Retinal pigment epithelial cell (primary cell): ENCODE measurements around the gene FAM135A.
A peak's percentile ranks its signal among the peaks of the same experiment; 100 is the strongest.

Source experiments
- DNase-seq: peaks from one replicate; pipeline ENCODE4 v3.0.0-alpha.2; 2010; ENCODE audit warnings: low read depth
- H3K4me3 ChIP-seq: 2 replicates; pipeline ENCODE4 v1.5.1; 2011; ENCODE audit warnings: mild to moderate bottlenecking, low read length, control low read depth, moderate library complexity
- TF ChIP-seq, protein P1 (sequence below): conservative IDR thresholded peaks from 2 replicates; pipeline ENCODE4 v1.5.1; 2011; ENCODE audit warnings: low read depth, low read length, control low read depth, inconsistent platforms

FAM135A gene

DNA sequence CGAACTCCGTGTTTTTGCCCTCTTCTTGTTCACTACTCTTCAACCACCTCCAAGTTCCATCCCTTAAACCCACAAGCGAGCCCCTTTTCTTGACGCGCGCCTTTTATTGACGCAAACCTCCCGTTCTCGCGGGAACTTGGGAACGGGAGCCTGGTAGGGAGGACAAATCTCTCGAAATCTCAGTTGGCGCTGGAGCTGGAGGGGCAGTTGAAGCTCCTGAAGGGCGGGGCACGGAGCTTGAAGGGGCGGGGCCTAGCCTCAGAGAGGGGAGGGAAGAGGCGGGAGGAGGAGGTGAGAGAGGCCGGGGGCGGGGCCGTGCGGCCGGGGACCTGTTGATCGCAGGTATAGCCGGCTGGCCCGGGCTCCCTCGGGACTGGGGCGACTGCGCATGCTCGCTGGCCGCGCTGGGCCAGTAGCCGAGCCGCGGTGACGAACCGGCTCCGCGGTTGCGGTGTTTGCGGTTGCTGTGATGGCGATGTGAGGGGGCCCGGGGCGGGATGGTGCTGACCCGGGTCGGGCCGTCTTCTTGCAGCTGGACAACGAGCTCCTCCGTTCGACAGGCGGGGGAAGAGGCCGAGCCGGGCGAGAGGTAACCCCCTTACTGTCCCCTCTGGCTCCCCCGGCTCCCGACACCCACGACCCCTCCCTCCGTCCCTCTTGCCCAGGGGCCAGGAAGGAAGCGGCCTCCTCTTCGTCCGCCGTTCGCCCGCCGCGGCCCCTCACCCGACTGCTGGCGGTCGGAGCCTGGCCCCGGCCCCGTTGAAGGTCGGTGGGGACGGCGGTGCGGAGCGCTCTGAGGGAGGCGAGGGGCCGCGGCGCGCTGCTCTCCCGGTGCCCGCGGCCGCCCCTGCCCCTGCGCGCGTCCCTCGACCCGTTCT lies at the start of gene FAM135A:
FAM135A (plus strand) TSS at position 395 of the 878 bp plus-strand sequence. CDS start 14,835 bp downstream, outside the sequence.
- TF ChIP-seq, protein P1, sequence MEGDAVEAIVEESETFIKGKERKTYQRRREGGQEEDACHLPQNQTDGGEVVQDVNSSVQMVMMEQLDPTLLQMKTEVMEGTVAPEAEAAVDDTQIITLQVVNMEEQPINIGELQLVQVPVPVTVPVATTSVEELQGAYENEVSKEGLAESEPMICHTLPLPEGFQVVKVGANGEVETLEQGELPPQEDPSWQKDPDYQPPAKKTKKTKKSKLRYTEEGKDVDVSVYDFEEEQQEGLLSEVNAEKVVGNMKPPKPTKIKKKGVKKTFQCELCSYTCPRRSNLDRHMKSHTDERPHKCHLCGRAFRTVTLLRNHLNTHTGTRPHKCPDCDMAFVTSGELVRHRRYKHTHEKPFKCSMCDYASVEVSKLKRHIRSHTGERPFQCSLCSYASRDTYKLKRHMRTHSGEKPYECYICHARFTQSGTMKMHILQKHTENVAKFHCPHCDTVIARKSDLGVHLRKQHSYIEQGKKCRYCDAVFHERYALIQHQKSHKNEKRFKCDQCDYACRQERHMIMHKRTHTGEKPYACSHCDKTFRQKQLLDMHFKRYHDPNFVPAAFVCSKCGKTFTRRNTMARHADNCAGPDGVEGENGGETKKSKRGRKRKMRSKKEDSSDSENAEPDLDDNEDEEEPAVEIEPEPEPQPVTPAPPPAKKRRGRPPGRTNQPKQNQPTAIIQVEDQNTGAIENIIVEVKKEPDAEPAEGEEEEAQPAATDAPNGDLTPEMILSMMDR: no peak
- peak within 1 kb of the TSS; percentile 94 for H3K4me3 ChIP-seq
- peak; percentile 96 for DNase-seq

DNA sequence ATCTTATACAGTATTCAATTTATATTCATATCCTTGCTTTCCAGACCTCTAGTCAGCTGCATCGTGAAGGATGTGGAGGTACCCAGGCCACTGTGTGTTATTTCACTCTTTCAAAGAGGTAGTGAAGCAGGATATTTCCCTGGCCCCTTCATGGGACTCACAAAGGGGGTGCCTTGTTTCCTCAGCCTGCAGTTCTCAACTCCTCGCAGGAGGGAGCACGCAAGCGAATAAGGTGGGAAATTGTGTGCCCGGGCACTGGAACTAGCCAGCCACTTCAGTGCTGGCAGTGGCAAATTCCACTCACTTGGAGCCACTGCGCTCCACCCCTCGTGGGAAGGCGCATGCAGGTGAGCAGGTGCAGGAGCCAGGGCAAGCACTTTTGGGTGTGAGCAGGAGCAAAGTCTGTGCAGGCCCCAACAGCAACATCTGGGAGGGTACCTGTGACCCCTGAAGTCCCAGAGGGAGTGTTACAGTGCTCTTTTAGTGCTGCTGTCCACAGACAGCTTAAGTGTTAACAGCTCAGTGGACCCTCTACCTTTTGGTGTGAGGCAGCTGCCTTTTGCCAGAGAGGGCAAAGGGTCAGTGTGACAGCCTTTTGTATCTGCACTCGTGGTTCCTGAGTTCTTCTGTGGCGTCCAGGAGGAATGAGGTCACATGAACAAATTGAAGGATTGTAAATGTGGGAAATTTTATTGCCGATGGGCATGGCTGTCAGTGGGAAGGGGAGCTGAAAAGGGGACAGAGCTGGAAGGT lies 49.4 kb upstream of the FAM135A start:
- no peak overlapping the region for H3K4me3 ChIP-seq
- no peak for DNase-seq
- TF ChIP-seq, protein P1: no peak

DNA sequence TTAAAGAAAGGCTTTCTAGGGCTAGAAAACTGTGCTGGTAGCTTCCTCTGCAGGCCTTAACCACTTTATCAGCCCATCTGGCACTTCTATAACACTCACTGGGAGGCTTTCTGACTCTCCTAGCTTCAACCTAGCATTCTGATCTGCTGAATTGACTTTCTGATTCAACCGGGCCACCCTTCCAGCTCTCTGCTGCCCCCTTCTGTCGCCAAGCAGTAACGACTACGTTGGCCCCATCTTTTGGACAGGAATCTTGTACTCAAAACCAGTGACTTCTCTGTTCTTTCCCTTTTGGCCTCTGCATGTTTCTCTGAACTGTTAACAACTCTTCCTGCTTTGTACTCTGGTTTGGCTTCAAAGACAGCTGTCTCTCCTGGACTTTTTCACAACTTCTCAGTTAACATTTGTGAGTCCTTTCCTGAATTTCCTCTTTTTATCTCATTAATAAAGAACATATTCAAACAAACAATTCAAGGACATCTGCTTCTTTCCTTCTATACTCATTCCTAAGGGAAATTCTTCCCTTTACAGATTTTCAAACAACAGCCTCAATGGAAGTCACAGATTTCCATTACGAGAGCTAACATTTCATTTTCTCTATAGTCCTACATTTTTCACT lies 43.9 kb upstream of the FAM135A start:
- TF ChIP-seq, protein P1: peak; percentile 95
- DNase-seq: peak; percentile 5
- no peak overlapping the region for H3K4me3 ChIP-seq

DNA sequence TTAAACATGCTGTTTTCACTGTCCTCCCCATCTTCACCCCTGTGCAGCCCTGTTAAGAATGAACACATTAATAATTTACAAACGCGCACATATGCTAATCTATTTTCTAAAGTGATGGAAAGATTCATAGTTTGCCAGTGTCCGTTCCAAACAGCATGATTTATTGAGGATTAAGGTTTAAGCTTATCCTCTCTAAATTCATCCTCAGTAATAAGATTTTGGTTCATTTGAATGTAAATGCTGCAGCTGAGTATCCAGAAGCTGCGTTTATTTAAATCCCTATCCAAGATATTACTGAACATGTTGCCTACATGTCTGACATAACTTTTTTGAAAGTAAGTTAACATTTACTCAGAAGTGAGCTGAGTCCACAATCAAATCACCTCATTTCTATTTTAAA lies 42.8 kb upstream of the FAM135A start:
- no peak overlapping the region for H3K4me3 ChIP-seq
- TF ChIP-seq, protein P1: no peak
- no peak for DNase-seq

DNA sequence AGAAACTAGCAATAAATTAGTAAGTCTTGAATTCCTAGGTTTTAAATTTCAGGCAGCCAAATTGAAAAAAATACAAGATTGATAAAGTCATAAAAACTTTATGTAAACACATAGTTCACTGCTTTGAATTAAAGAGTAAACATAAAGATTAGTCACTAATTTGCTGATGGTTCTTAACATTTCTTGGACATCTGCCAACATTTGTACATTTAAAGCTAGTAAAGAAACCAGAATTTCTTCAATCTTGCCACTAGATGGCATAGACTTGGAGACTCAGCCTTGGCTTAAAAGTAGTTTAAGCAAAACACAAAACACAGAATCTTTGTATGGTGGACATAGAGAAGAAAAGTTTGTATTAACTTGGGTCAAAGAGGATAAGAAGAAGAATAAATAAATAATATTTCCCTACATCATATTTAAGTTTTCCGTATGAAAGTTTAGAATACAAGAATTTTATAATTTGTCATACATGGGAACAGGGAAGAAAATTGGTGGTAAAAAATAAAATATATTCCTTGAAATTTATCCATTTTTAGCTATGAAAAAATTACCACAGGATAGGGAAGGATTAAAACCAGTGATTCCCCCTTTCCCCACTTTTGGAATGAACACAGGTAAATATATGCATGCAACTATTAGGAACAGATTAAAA lies 41.7 kb upstream of the FAM135A start:
- H3K4me3 ChIP-seq: no peak overlapping the region
- TF ChIP-seq, protein P1: peak; percentile 74
- peak; percentile 51 for DNase-seq

DNA sequence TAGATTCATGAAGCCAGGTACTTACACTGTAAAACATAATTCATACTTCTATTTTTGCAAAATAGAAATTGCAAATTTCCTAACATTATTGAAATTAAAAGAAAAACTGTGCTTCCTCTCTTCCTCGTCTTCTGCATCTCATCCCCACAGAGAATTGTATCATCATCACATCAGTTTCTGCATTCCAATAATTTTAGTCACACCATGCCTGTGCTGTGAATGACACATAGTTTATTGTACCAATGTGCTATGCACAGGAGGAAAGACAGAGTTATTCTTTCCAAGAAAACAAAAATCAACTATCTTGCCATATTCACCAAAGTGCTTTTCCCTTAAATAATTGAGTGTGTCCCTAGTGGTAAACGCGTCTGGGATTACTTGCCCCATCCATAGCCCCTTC lies 38.1 kb upstream of the FAM135A start:
- H3K4me3 ChIP-seq: no peak overlapping the region
- TF ChIP-seq, protein P1: no peak
- DNase-seq: no peak
